ENCODE data around the gene SAMD4B. TPM values are rescaled to one million over a fixed set of nuclear protein-coding genes. Genes with fewer than 3 reads are reported as not detected.

The SAMD4B gene
- polyA plus RNA-seq, 2 donors: 78.7 to 140 TPM

- H3K9me3 ChIP-seq (ENCODE audit: control insufficient read depth in 2 of 2, insufficient read depth in 1 of 2, low read depth in 1 of 2, low read length in 1 of 2): no peaks in the 10 kb centered on the region
- peak within 1 kb of the TSS; percentile 94 for H3K4me3 ChIP-seq (ENCODE audit: low read depth in 1 of 2, low read length in 2 of 2)
- H3K27me3 ChIP-seq (ENCODE audit: control insufficient read depth in 1 of 2, insufficient read depth in 2 of 2, low read length in 2 of 2): no peaks in the 10 kb centered on the region
- WGBS, 2 donors: 0 to 1% methylated on average over 52 to 56 of the region's 56 CpGs
- peak within 1 kb of the TSS; percentile 99 to 100 for H3K27ac ChIP-seq (ENCODE audit: low read depth in 2 of 2, low read length in 1 of 2)
- peaks cover 0 to 14% of the 10 kb centered on the region in 2 donors for H3K4me1 ChIP-seq (ENCODE audit: control insufficient read depth in 2 of 2, insufficient read depth in 2 of 2, low read length in 1 of 2)
- peaks cover 7 to 11% of the 10 kb centered on the region in 2 donors for H3K36me3 ChIP-seq (ENCODE audit: control insufficient read depth in 2 of 2, insufficient read depth in 2 of 2, low read length in 1 of 2)
Measured at GRCh38 chr19:39406656-39407409, 64.6 kb downstream of the SAMD4B start, which contains the start of gene ZFP36. Gene ZFP36 (plus strand): TSS chr19:39406847. CDS start chr19:39406905, 58 bp downstream.

GRCh38 chr19:39407410-39407659, 65.1 kb downstream of the SAMD4B start:
- WGBS, 2 donors: 0% methylated on average over 14 of the region's 14 CpGs
- H3K4me1 ChIP-seq (ENCODE audit: control insufficient read depth in 2 of 2, insufficient read depth in 2 of 2, low read length in 1 of 2): peaks cover 0 to 9% of the 10 kb centered on the region in 2 donors

GRCh38 chr19:39407660-39408391, 65.6 kb downstream of the SAMD4B start:
- H3K9me3 ChIP-seq (ENCODE audit: control insufficient read depth in 2 of 2, insufficient read depth in 1 of 2, low read depth in 1 of 2, low read length in 1 of 2): no peaks in the 10 kb centered on the region
- WGBS, 2 donors: 3 to 6% methylated on average over 40 of the region's 40 CpGs
- no peaks in the 10 kb centered on the region for H3K27me3 ChIP-seq (ENCODE audit: control insufficient read depth in 1 of 2, insufficient read depth in 2 of 2, low read length in 2 of 2)
- peaks cover 7 to 11% of the 10 kb centered on the region in 2 donors for H3K36me3 ChIP-seq (ENCODE audit: control insufficient read depth in 2 of 2, insufficient read depth in 2 of 2, low read length in 1 of 2)
- H3K4me3 ChIP-seq (ENCODE audit: low read depth in 1 of 2, low read length in 2 of 2): peak overlapping the region; percentile 94
- peaks cover 0 to 7% of the 10 kb centered on the region in 2 donors for H3K4me1 ChIP-seq (ENCODE audit: control insufficient read depth in 2 of 2, insufficient read depth in 2 of 2, low read length in 1 of 2)
- H3K27ac ChIP-seq (ENCODE audit: low read depth in 2 of 2, low read length in 1 of 2): peak overlapping the region; percentile 99 to 100

More at GRCh38 chr19:39407410-39407659, 65.1 kb downstream of the SAMD4B start:
- H3K36me3 ChIP-seq (ENCODE audit: control insufficient read depth in 2 of 2, insufficient read depth in 2 of 2, low read length in 1 of 2): peaks cover 7 to 11% of the 10 kb centered on the region in 2 donors
- peak overlapping the region; percentile 94 for H3K4me3 ChIP-seq (ENCODE audit: low read depth in 1 of 2, low read length in 2 of 2)
- peak overlapping the region; percentile 99 to 100 for H3K27ac ChIP-seq (ENCODE audit: low read depth in 2 of 2, low read length in 1 of 2)
- H3K9me3 ChIP-seq (ENCODE audit: control insufficient read depth in 2 of 2, insufficient read depth in 1 of 2, low read depth in 1 of 2, low read length in 1 of 2): no peaks in the 10 kb centered on the region
- no peaks in the 10 kb centered on the region for H3K27me3 ChIP-seq (ENCODE audit: control insufficient read depth in 1 of 2, insufficient read depth in 2 of 2, low read length in 2 of 2)

- Histone ChIP-seq H3K27me3 (ENCODE audit: control insufficient read depth in 1 of 2, insufficient read depth in 2 of 2, low read length in 2 of 2) (no peaks in the 10 kb centered on the region), H3K27ac (ENCODE audit: low read depth in 2 of 2, low read length in 1 of 2) (peak overlapping the region; percentile 99 to 100), H3K4me3 (ENCODE audit: low read depth in 1 of 2, low read length in 2 of 2) (peak overlapping the region; percentile 94), H3K4me1 (ENCODE audit: control insufficient read depth in 2 of 2, insufficient read depth in 2 of 2, low read length in 1 of 2) (peaks cover 0 to 7% of the 10 kb centered on the region in 2 donors), H3K9me3 (ENCODE audit: control insufficient read depth in 2 of 2, insufficient read depth in 1 of 2, low read depth in 1 of 2, low read length in 1 of 2) (no peaks in the 10 kb centered on the region), H3K36me3 (ENCODE audit: control insufficient read depth in 2 of 2, insufficient read depth in 2 of 2, low read length in 1 of 2) (peaks cover 7 to 11% of the 10 kb centered on the region in 2 donors)
- 9 to 24% methylated on average over 20 of the region's 20 CpGs for WGBS, 2 donors
Measured at GRCh38 chr19:39408392-39409207, 66.4 kb downstream of the SAMD4B start.

- peaks cover 7 to 11% of the 10 kb centered on the region in 2 donors for H3K36me3 ChIP-seq (ENCODE audit: control insufficient read depth in 2 of 2, insufficient read depth in 2 of 2, low read length in 1 of 2)
- no peaks in the 10 kb centered on the region for H3K27me3 ChIP-seq (ENCODE audit: control insufficient read depth in 1 of 2, insufficient read depth in 2 of 2, low read length in 2 of 2)
- H3K9me3 ChIP-seq (ENCODE audit: control insufficient read depth in 2 of 2, insufficient read depth in 1 of 2, low read depth in 1 of 2, low read length in 1 of 2): no peaks in the 10 kb centered on the region
- H3K4me3 ChIP-seq (ENCODE audit: low read depth in 1 of 2, low read length in 2 of 2): peak overlapping the region; percentile 43 to 94
- H3K27ac ChIP-seq (ENCODE audit: low read depth in 2 of 2, low read length in 1 of 2): peak overlapping the region; percentile 100
- WGBS, 2 donors: 0 to 1% methylated on average over 51 to 52 of the region's 52 CpGs
- peaks cover 0 to 7% of the 10 kb centered on the region in 2 donors for H3K4me1 ChIP-seq (ENCODE audit: control insufficient read depth in 2 of 2, insufficient read depth in 2 of 2, low read length in 1 of 2)
Measured at GRCh38 chr19:39409208-39410016, 67.2 kb downstream of the SAMD4B start.

GRCh38 chr19:39410017-39410830, 68.0 kb downstream of the SAMD4B start:
- H3K9me3 ChIP-seq (ENCODE audit: control insufficient read depth in 2 of 2, insufficient read depth in 1 of 2, low read depth in 1 of 2, low read length in 1 of 2): no peaks in the 10 kb centered on the region
- H3K4me3 ChIP-seq (ENCODE audit: low read depth in 1 of 2, low read length in 2 of 2): peak overlapping the region; percentile 40 to 94
- peaks cover 4 to 7% of the 10 kb centered on the region in 2 donors for H3K4me1 ChIP-seq (ENCODE audit: control insufficient read depth in 2 of 2, insufficient read depth in 2 of 2, low read length in 1 of 2)
- WGBS, 2 donors: 2 to 3% methylated on average over 31 to 35 of the region's 35 CpGs
- H3K27me3 ChIP-seq (ENCODE audit: control insufficient read depth in 1 of 2, insufficient read depth in 2 of 2, low read length in 2 of 2): no peaks in the 10 kb centered on the region
- H3K27ac ChIP-seq (ENCODE audit: low read depth in 2 of 2, low read length in 1 of 2): peak overlapping the region; percentile 100
- peaks cover 7 to 11% of the 10 kb centered on the region in 2 donors for H3K36me3 ChIP-seq (ENCODE audit: control insufficient read depth in 2 of 2, insufficient read depth in 2 of 2, low read length in 1 of 2)

- Histone ChIP-seq H3K4me3 (ENCODE audit: low read depth in 1 of 2, low read length in 2 of 2) (peak overlapping the region; percentile 40 to 94), H3K27me3 (ENCODE audit: control insufficient read depth in 1 of 2, insufficient read depth in 2 of 2, low read length in 2 of 2) (no peaks in the 10 kb centered on the region), H3K27ac (ENCODE audit: low read depth in 2 of 2, low read length in 1 of 2) (peak overlapping the region; percentile 100), H3K4me1 (ENCODE audit: control insufficient read depth in 2 of 2, insufficient read depth in 2 of 2, low read length in 1 of 2) (peaks cover 5 to 7% of the 10 kb centered on the region in 2 donors), H3K36me3 (ENCODE audit: control insufficient read depth in 2 of 2, insufficient read depth in 2 of 2, low read length in 1 of 2) (peaks cover 7 to 11% of the 10 kb centered on the region in 2 donors), H3K9me3 (ENCODE audit: control insufficient read depth in 2 of 2, insufficient read depth in 1 of 2, low read depth in 1 of 2, low read length in 1 of 2) (no peaks in the 10 kb centered on the region)
- WGBS, 2 donors: 35 to 40% methylated on average over 1 of the region's 1 CpG
Measured at GRCh38 chr19:39410831-39411080, 68.5 kb downstream of the SAMD4B start.

- peaks cover 7 to 11% of the 10 kb centered on the region in 2 donors for H3K36me3 ChIP-seq (ENCODE audit: control insufficient read depth in 2 of 2, insufficient read depth in 2 of 2, low read length in 1 of 2)
- peaks cover 5 to 7% of the 10 kb centered on the region in 2 donors for H3K4me1 ChIP-seq (ENCODE audit: control insufficient read depth in 2 of 2, insufficient read depth in 2 of 2, low read length in 1 of 2)
- H3K4me3 ChIP-seq (ENCODE audit: low read depth in 1 of 2, low read length in 2 of 2): peak overlapping the region in 1 of 2 donors; percentile 94
- 9 to 15% methylated on average over 9 of the region's 9 CpGs for WGBS, 2 donors
- no peaks in the 10 kb centered on the region for H3K27me3 ChIP-seq (ENCODE audit: control insufficient read depth in 1 of 2, insufficient read depth in 2 of 2, low read length in 2 of 2)
- H3K27ac ChIP-seq (ENCODE audit: low read depth in 2 of 2, low read length in 1 of 2): peak overlapping the region; percentile 100
- H3K9me3 ChIP-seq (ENCODE audit: control insufficient read depth in 2 of 2, insufficient read depth in 1 of 2, low read depth in 1 of 2, low read length in 1 of 2): no peaks in the 10 kb centered on the region
Measured at GRCh38 chr19:39411081-39411831, 69.0 kb downstream of the SAMD4B start.

Data from esophagus (tissue), 2 donors.